NCI-H1417 treated with DMSO at 0.1 percent for 48 hours (cell line): Measurements from ENCODE around the gene TFCP2.
"Not testable (repeated sequence)": the region's sequence is repeated elsewhere in the genome, so short reads cannot be mapped to it uniquely, and the experiment has no call there.

ENCODE experiments used
- DNase-seq: peaks from one replicate; lab custom pipeline; 2025; lab: John Stamatoyannopoulos, UW

The TFCP2 gene, protein sequence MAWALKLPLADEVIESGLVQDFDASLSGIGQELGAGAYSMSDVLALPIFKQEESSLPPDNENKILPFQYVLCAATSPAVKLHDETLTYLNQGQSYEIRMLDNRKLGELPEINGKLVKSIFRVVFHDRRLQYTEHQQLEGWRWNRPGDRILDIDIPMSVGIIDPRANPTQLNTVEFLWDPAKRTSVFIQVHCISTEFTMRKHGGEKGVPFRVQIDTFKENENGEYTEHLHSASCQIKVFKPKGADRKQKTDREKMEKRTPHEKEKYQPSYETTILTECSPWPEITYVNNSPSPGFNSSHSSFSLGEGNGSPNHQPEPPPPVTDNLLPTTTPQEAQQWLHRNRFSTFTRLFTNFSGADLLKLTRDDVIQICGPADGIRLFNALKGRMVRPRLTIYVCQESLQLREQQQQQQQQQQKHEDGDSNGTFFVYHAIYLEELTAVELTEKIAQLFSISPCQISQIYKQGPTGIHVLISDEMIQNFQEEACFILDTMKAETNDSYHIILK

DNA sequence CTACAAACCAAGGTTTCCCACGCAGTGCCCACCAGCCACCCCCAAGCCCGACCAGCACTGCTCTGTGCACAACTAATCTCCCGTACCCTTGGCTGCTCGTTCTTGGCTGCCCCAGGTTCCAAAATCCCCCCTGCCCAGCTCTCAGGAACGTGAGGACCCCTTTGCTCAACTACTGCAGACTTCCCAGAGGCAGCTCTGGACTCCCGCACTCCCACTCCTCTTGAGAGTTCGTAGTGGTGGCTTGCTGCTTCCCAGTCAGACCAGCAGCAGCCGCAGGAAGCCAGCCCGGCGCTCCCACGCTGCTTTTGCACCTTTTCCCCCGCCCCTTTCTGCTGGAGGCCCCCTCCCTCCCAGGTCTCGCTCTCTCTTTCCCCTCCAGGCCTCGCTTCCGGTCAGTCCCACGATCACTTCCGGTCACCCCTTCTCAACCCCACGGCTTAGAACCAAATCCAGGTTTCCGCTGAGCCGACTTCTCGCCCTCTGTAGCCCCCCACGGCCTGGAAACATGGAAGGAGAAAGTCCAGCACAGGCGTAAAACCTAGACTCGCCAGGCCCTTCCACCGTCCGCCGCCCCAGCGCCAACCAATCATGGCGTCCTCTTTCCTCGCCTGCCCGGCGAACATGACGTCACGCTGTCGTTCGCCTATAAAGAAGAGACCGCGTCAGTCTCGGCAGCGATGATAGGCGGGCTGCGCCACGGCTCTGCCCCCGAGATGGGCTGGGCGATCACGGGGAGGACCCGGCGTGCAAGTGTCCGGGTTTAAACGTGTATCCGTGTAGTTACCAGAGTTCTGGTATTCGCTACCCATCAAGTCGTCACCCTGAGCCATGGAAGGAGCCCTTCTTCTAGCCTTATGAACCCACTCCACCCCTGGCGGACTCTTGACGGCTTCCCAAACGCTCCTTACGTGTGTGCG, at the start of gene TFCP2:
Gene TFCP2 (minus strand): TSS at position 621 of the 917 bp plus-strand sequence. CDS start 713 bp downstream, outside the sequence.
- peak; percentile 89 for DNase-seq

GRCh38 chr12:51222461-51222860, 49.5 kb upstream of the TFCP2 start:
- peak; percentile 13 for DNase-seq

- not testable (repeated sequence) for DNase-seq
Observed at GRCh38 chr12:51219857-51220256, 46.9 kb upstream of the TFCP2 start.

DNA sequence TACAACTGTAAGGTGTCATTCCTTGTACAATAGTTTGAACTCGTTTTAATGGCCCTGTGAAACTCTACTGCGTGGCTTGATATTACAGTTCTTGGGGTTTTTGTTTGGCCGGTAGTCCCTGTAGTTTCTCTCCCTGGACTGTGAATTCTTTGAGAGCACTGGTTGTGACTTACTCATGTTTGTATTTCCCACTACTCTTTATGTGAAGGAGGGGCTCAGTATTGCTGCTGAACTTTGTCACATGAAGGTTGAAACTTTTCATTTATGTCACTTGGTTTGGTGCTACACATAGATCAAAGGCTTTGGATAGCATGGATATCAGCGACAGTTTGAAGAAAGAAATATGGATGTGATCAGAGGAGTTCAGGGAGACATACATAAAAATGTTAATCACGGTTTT, 46.4 kb upstream of the TFCP2 start:
- no peak for DNase-seq

DNA sequence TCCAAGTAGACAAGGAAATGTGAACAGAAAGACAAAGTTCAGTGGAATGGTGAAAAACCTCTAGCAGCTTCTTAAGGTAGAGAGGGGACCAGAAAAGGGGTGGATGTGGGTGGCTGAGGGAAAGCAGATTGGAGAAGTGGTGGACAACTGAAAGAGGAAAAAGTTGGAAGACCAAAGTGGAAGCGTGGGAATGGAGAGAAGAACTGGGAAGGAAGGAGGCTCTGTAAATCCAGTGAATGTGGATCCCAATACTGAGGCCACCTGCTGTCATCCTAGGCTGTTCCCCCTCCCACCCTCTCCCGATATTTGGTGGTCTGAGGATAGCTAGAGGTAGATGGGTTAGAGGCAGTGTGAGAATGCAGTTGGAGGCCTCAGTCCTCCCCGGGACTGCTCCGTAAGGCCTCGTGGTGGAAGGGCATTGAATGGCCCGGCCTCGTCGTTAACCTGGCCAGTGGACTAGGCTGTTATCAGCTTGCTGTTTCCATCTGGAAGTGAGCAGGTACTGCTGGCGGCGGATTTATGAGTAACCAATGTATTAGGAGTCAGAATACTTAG, 45.7 kb upstream of the TFCP2 start:
- no peak for DNase-seq

GRCh38 chr12:51217968-51218606, 45.2 kb upstream of the TFCP2 start, which contains the start of gene POU6F1:
TSS of gene POU6F1 (minus strand) at chr12:51218062. CDS start at chr12:51206836, 11,226 bp downstream.
- peak; percentile 49 for DNase-seq

DNA sequence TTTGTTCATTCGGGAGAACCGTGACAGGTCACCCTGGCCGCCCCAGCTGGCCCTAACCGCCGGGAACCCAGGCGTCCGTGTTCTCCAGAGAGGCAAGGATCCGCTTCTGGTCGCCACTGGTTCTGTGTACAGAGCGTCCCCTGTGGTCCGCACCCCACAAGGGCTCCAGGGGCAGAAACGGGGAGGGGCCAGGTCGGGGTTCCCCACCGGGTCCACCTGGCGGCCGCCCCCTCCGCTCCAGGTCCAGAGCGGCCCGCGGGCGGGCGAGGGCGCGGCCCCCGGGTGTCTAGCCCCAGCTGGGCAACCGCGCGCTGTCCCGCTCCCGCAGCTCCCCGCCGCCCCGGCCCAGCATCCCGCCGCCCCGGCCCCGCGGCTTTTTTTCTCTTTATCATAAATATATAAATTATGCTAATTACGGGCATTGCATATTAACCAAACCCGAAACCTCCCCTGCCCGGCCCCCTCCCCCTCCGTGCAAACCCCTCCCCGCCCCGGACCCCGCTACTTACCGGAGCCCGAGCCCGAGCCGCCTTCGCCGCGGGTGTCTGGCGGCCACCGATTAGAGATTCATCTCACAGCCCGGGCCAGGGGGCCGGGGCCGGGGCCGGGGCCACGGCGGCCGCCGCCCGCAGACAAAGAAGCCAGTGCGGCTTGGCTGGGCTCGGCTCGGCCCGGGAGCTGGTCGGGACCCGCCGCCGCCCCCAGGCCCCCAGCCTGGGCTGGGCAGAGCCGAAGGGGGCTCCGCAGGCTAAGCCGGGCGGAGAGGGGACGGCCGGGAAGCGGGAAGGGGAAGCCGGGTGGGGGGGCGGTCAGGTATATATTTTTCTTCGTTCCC, 44.4 kb upstream of the TFCP2 start:
- DNase-seq = no peak

DNA sequence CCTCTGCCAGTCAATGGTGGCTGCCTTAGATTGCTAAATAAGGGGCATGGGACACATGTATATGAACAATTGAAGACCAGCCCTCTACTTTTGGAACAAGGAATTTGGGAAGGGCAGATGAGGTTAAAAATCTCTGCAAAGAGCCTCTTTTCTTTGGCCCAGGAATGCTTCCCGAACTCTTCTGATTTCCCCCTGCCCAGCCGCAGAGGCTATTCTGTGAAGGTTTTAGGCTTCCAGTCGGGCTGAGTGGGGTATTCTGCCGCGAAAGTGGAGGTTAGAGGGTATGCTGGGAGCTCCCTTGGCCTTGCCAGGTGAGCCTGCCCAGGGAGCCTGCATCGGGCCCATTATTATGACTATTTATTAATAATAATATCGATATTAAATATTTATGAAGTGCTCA, 43.7 kb upstream of the TFCP2 start:
- no peak for DNase-seq

DNA sequence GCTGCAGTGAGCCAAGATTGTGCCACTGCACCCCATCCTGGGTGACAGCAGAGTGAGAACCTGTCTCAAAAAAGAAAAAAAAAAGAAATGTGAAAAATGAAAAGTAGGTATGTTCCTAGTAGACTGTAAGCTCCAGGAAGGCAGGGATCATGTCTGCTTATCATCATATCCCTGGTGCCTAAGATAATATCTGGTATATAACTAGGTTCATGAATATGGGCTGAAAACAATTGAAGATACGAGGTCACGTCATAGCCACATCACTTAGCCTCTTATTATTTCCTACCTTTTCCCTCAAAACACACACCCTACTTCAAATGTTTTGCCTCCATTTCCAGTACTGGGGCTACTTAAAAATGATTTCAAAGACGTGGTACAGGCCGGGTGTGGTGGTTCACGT, 42.0 kb upstream of the TFCP2 start:
- no peak for DNase-seq

DNA sequence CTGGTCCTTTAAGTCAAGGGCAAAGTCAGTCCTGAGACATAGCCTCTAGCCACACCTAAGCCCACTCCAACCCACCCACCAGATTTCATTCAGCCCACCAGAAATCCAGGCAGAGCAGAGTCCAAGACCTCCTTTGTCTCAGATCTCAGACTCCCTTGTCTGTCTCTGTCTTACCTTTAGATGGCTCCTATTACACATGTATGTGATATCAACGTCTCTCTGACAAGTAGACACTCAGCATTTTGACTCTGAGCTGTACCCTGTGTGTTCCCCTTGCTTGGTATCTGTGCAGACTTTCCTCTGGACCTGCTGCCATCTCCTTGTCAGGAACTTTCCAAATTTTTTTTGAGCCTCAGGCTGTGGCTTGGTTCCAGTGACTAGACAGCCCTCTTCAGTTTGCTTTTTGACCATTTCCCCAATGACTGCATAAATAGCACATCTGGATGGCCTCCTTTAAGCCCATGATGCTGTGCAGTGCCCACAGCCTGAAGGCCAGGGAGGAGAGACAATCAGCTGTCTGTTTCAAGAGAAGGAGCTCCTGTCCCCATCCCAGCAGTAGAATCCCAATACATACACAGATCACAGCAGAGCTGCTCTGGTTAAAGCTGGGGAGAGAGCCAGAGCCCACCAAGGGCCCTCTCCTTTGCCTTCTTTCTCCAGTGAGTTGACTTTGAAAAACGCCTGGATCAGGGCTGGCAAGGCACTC, 37.9 kb upstream of the TFCP2 start:
- no peak for DNase-seq

GRCh38 chr12:51209259-51209658, 36.3 kb upstream of the TFCP2 start:
- no peak for DNase-seq

GRCh38 chr12:51208016-51208660, 35.2 kb upstream of the TFCP2 start:
- no peak for DNase-seq

GRCh38 chr12:51205350-51205749, 32.4 kb upstream of the TFCP2 start:
- no peak for DNase-seq

- DNase-seq = no peak
Observed at GRCh38 chr12:51202718-51203117, 29.8 kb upstream of the TFCP2 start.

DNA sequence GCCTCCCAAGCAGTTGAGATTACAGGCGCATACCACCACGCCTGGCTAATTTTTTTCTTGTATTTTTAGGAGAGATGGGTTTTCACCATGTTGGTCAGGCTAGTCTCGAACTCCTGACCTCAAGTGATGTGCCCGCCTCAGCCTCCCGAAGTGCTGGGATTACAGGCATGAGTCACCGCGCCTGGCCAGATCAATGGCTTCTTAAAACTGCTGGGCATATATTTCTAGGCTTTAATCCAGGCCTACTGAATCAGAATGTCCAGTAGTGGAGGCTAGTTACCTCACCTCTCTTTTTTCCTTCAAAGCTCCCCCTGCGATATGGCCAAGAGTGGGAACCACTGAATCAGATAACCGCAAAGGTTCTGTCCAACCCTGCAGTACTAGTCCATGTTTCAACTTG, 27.9 kb upstream of the TFCP2 start:
- DNase-seq = no peak

GRCh38 chr12:51200156-51200555, 27.2 kb upstream of the TFCP2 start:
- no peak for DNase-seq

DNA sequence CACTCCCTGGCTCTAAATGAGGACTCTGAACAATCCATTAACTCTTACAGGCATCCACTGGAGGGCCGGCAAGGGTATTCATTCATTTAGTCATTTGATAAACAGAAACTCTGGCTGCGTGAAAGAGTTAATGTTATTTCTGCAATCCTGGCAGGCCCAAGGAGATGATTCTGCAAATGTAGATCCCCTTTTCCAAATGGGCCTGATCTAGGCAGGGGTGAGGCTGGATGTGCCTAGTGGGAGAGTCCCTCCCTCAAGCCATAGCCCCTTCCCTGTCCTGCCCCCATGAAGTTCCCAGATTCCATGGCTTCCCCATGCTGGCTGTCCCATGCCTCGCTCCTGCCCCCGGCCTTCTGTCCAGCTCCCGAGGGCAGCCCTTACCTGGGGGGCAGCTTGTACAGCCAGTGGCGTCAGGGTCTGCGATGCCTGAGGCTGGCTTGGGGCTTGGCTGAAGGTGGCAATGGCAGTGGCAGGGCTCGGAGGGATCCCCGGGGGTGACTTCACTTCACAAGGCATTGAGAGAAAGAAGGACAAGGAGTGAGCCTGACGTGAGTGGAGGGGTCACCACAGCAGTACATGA, 26.5 kb upstream of the TFCP2 start:
- no peak for DNase-seq

GRCh38 chr12:51198568-51199365, 25.8 kb upstream of the TFCP2 start:
- DNase-seq = no peak
